ENCODE results near the gene NUP37.
"Not testable (repeated sequence)": the region's sequence is repeated elsewhere in the genome, so short reads cannot be mapped to it uniquely, and the experiment has no call there.

DNA sequence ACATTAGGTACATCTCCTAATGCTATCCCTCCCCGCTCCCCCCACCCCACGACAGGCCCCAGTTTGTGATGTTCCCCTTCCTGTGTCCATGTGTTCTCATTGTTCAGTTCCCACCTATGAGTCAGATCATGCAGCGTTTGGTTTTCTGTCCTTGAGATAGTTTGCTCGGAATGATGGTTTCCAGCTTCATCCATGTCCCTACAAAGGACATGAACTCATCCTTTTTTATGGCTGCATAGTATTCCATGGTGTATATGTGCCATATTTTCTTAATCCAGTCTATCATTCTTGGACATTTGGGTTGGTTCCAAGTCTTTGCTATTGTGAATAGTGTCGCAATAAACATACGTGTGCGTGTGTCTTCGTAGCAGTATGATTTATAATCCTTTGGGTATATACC is 17.7 kb upstream of the NUP37 start:
- TF ChIP-seq, protein P1, sequence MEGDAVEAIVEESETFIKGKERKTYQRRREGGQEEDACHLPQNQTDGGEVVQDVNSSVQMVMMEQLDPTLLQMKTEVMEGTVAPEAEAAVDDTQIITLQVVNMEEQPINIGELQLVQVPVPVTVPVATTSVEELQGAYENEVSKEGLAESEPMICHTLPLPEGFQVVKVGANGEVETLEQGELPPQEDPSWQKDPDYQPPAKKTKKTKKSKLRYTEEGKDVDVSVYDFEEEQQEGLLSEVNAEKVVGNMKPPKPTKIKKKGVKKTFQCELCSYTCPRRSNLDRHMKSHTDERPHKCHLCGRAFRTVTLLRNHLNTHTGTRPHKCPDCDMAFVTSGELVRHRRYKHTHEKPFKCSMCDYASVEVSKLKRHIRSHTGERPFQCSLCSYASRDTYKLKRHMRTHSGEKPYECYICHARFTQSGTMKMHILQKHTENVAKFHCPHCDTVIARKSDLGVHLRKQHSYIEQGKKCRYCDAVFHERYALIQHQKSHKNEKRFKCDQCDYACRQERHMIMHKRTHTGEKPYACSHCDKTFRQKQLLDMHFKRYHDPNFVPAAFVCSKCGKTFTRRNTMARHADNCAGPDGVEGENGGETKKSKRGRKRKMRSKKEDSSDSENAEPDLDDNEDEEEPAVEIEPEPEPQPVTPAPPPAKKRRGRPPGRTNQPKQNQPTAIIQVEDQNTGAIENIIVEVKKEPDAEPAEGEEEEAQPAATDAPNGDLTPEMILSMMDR (IDR thresholded peaks at IDR 0.05), result not testable (repeated sequence)
- TF ChIP-seq POLR2A (IDR thresholded peaks at IDR 0.05), result not testable (repeated sequence)
